Islet precursor cell (in vitro differentiated cells): ENCODE results near the gene MPP3.
A peak's percentile ranks its signal among the peaks of the same experiment; 100 is the strongest.
"Not testable (repeated sequence)": the region's sequence is repeated elsewhere in the genome, so short reads cannot be mapped to it uniquely, and the experiment has no call there.

Experiments used
- DNase-seq: peaks from one replicate; pipeline ENCODE4 v3.0.0-alpha.2; 2018

MPP3 gene, protein sequence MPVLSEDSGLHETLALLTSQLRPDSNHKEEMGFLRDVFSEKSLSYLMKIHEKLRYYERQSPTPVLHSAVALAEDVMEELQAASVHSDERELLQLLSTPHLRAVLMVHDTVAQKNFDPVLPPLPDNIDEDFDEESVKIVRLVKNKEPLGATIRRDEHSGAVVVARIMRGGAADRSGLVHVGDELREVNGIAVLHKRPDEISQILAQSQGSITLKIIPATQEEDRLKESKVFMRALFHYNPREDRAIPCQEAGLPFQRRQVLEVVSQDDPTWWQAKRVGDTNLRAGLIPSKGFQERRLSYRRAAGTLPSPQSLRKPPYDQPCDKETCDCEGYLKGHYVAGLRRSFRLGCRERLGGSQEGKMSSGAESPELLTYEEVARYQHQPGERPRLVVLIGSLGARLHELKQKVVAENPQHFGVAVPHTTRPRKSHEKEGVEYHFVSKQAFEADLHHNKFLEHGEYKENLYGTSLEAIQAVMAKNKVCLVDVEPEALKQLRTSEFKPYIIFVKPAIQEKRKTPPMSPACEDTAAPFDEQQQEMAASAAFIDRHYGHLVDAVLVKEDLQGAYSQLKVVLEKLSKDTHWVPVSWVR

DNA sequence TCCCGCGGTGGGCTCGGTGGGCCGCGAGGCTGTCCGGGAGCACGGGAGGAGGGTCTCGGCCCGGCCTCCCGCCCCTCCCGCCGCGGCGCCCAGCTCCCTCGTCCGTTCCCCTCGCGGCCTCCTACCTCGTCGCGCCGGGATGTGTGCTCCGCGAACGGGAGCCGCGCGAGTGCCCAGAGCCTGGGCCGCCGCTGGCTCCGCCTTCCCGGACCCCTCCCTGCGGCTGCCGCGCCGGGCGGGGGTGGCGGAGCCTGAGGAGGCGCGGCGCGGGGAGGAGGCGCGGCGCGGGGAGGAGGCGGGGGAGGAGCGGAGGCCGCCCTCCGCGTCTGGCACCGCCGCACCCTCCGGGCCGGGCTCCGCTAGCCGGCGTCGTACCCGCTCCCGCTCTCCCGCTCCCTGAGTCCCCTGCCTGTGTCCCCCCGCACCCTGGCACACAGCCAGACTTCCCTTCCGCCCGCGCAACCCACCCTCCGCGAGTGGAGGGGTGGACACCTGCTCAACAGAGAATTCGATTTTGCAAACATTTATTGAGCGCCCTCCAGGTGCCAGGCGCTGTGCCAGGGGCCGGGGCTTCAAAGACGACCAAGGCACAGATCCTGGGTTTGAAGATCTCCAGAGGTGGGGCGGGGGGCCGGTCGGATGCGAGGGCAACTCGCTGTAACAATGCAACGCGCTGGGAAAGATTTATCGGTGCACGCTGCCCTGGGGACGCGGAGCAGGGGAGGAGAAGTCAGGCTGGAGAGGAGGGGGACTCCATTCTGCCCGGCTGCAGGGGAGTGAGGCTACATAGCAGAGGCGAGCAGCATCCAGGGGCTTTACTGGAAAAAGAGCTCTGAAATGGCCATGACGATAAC, at the start of gene MPP3:
Gene MPP3 (minus strand): TSS at position 171 of the 854 bp plus-strand sequence. CDS start 1,240 bp downstream, outside the sequence.
- peak; percentile 79 for DNase-seq

DNA sequence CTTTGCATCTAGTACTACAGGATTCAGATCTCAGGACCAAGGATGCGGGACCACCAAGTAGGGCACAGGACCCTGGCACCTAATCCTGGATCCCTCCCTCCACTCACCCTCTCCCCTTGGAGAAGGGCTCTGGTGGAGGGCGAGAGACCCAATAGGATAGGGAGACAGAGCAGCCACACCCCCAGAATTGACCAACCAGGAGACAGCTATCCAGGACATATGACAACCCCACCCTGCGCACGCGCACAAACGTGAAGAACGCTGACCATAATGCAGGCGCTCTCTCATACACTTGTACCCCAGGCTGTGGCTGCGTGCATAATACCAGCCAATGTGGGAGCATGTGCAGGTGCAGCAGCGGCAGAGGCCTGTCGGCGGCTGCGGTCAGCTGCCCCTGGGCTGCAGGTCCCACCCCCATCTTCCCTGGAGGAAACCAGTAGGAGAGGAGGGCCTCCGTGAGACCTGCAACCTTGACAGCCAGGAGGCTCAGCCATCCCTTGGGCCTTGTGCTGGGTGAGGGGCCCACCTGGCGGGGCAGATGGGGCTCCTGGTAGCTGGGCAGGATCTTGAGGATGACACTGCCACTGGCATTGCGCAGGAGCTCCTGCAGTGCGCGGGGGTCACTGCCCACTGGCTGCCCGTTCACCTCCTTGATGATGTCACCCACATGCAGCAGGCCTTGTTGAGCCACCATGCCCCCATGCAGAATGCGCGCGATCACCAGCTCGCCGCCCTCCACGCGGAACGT, 49.0 kb upstream of the MPP3 start:
- DNase-seq = peak; percentile 52

DNA sequence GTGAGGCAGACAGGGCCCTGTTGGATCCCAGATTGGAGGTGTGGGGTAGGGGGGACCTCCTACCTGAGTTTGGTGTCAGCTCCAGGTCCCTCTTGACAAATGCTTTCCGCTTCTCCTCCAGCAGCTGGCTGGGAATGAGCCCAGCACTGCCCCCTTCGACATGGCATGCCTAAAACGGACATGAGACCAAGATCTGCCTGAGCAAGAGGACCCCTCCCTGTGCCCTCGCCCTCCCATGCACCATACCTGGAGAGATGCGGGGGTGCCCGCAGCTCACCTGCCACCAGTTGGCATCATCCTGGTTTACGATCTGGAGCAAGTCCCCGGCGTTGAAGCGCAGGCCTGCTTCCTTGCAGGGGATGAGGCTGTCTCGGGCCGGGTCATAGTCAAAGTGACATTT, 48.2 kb upstream of the MPP3 start:
- peak; percentile 51 for DNase-seq

DNA sequence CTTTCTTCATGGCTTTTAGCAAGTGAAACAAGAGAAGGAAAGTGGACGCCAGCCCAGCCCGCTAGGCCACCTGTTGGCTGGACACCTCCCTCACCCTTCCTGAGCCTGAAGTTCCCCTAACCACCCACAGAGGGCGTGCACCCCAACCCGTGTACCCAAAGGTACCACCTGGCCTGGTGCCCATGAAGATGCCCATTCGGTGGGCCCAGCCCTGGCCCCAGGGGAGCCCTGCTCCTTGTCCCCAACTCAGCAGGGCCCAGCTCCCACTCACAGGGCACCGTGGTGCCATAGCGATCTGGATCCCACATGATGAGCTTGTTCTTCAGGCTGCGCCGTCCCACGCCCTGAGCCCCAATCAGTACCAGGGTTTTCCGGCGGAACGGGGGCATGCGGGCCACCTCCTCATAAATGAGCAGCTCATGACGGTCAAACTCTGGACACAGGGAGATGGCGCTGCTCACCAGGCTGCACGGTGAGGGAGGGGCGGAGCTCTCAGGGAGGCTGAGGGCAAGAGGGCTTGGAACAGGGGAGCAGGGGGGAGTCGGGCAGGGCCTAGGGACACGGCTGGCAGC, 47.6 kb upstream of the MPP3 start:
- DNase-seq = peak; percentile 81

DNA sequence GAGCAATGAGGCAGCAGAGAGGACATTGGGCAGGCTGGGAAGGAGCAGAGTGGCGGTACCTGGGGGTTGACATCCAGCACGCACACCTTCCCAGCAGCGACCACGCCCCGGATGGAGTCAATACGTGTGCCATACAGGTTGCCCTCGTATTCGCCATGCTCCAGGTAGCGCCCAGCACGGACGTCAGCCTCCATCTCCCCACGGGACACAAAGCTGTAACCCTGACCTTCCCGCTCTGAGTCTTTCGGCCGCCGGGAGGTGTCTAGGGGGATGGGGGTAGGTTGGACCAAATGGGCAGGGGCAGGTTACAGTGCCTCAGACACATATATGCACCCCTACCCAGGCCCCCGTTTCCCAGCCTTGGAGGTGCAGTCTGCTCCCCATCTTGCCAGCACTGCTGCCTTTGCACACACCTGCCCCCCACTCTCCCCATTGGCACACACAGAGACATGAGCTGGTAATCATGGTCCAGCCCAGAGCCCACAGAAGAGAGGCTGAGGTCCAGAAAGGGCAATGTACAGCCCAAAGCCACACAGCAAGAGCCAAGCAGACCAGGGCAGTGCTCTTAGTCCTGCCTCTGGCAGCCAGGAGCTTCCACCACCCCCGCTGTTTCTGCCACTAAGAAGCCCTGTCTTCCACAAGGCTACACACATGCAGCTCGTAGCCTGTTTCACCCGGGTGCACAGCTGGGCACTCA, 46.9 kb upstream of the MPP3 start:
- peak; percentile 46 for DNase-seq

DNA sequence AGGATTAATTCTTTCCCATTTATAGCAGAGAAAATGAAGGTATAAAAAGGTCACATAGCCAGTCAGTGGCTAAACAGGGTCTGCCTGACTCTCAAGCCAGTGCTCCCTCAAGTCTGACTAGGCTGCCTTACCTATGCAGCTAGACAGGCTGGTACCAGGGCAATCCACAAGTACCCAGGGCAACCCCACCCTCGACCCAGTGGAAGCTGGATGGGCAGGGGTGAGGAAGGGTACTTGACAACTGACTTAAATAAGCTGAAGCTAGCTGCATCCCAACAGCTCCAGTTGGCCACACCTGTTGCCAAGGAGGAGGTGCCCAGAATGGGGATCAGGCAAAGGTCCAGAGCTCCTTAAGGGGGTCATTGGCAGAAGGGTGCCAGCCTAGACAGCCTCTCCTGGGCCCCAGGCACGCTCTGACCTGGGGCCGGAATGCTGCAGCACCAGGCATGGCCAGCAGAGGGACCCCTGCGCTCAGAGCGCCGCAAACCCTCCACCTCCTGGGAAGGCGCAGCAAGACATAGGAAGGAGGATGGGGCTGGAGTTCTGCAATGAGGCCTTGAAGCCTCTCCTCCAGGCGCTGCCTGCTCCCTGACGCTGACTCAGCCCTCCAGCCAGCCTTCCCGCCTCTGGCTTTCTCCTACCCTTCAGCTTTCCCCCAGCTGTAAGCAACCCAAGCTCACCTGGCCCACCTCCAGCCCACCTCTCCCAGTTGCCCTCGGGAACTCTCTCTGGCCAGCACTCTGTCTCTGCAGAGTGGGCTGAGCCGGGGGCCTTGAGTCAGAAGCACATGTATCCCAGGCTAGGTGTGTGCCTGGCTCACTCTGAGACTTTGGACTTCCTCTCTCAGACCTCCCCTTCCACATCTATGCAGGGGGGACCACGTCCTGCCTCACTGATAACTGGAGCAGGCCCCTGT, 45.6 kb upstream of the MPP3 start:
- DNase-seq = peak; percentile 97

DNA sequence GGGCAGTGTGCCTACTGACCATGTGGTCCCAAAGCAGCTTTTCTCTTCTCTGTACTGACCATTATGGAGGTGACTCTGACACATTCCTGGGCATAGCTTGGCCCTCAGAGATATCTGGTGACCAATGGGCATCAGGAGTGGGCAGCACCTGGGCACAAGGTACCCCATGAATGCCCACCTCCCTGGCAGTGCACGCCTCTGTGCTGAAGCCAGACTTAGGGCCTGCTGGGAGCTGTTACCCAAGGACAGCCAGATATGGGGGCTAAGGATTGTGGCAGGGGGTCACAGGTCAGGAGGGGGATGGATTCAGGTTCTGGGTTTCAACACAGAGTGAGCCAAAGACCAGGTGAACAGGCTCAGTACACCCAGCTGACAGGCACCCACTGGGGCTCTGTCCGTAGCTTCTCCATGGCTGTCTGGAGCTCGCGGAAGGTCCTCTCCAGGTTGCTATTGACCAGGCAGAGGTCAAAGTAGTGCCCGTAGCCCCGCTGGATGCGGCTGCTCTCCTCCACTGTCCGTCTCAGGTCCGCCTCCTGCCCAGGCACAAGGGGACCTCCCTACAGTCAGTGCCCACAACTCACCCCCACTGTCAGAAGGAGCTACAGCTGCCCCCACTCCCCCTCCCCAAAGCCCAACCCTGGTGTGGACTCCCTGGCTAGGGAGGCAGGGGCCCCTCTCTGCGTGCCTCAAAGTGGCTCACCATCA, 44.7 kb upstream of the MPP3 start:
- peak; percentile 51 for DNase-seq

DNA sequence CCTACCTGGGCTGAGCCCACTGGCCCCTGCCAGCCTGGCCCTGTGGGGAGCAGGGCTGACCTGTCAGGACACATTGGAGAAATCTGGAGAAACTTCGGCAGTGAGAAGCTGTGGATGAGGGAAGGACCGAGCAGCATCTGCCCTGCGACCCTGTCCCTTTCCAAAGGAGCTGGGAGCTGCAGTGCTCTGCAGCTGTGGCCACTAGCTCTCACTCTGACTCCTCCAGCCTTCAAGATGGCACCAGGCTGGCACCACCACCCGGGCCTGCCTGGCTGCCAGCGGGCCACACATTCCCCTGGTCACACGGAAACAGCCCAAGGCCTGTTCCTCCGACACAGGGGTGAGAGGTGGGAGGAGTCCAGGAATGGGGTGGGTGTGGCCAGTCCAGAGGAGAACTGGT, 44.1 kb upstream of the MPP3 start:
- DNase-seq = peak; percentile 50

DNA sequence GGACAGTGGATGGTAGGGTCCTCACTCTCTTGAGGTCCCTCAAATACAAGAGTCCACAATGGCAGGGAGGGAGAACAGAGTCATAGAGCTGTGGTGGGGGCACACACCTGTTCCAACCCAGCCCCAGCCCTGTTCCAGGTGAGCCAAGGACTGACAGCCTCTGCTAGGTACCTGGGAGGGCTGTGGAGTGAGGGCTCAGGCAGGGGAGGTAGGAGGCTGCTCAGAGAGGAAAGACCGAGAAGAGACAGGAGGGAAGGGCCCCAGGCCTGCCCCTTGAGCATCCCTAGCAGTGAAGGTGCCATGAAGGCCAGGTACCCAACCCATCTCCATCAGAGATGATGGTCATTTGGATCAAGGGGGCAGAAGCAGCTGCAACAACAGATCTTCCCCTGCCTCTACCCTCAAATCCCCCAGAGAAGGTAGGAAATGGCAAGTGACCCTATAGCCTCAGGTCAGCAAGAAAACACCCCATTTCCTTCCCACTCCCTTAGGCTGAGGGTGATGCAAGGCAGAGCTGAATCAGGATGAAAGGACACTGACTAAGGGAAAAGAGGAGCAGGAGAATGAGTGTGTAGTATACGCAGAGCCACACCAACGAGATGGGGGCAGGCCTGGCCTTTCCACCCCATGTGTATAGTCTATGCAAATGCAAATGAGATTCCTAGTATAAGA, 42.7 kb upstream of the MPP3 start:
- DNase-seq = peak; percentile 52

DNA sequence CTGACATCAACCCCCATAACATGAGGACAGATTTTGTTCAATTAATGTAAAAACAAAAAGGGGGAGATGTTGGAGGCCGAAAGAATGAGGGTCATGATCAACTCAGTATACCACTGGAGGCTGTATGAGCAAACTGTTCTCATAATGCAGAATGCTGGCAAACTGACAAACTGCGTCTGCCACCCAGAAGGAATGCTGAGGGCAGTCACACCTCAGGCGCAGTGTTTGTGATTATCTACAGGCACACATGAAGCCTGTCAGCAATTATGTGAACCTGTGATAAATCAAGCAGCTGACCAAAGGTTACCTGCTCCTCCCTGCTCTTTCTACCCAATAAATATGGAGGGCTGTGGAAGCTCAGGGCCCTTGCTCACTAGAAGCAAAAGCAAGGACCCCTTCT, 41.3 kb upstream of the MPP3 start:
- no peak for DNase-seq

DNA sequence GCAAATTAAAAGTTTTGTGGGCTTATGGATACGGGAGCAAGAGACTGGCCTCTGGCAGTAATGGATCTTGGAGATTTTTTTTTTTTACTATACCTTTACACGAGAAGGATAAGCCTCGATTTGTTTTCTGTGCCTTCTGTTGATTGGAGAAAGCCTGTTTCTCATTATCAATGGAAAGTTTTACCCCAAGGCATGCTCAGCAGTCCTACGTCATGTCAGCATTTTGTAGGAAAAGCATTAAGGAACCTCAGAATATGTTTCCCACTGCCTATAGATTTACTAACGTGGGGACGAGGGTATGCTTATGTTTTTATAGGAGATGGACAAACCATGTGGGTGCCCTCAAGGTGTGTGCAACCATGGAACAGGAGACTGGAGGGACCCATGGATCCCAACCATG, 40.9 kb upstream of the MPP3 start:
- no peak for DNase-seq

DNA sequence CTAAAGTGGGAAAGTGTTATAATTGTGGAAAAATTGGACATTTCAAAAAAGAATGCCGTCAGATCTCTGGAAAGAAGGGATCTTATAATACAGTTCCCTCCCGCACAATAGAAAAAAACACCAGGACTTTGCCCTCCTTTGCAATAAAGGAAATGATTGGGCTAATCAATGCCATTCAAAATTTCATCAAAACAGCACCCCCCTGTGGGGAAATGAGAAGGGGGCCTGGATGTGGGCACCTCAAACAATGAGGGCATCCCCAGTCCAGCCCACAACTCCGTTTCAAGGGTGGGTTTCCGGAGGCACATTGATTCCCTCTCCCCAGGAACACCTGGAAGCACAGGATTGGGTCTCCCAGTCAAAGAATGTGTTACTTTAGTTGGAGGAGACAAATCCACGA, 40.1 kb upstream of the MPP3 start:
- DNase-seq = no peak

DNA sequence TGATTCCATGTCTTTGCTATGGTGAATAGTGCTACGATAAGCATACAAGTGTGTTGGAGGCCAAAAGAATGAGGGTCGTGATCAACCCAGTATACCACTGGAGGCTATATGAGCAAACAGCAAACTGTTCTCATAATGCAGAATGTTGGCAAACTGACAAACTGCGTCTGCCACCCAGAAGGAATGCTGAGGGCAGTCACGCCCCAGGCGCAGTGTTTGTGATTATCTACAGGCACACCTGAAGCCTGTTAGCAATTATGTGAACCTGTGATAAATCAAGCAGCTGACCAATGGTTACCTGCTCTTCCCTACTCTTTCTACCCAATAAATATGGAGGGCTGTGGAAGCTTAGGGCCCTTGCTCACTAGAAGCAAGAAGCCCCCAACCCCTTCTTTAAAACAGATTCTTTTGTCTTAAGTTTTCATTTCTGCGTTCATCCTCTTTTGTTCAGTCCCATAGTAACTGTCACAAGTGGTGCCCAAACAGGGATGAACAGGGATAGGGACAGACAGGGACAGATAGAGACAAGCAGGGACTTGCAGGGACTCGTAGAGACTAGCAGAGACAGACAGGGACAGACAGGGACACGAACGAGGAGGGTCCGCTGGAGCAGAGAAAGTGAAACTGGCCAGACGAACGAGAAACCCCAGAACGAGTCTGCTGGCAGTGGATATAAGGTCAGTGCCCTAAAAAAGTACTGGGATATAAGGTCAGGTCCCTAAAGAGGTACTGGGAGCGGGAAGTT, 39.2 kb upstream of the MPP3 start:
- DNase-seq = no peak

DNA sequence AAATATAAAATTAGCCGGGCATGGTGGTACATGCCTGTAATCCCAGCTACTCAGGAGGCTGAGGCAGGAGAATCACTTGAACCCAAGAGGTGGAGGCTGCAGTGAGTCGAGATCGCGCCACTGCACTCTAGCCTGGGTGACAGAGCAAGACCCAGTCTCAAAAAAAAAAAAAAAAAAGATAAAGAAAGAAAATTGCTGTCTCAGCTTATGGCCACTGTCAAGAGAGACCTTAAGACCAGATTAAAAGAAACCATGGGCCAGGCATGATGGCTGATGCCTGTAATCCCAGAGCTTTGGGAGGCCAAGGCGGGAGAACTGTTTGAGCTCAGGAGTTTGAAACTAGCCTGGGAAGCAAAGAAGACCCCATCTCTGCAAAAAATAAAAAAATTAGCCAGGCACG, 36.1 kb upstream of the MPP3 start:
- DNase-seq = not testable (repeated sequence)

DNA sequence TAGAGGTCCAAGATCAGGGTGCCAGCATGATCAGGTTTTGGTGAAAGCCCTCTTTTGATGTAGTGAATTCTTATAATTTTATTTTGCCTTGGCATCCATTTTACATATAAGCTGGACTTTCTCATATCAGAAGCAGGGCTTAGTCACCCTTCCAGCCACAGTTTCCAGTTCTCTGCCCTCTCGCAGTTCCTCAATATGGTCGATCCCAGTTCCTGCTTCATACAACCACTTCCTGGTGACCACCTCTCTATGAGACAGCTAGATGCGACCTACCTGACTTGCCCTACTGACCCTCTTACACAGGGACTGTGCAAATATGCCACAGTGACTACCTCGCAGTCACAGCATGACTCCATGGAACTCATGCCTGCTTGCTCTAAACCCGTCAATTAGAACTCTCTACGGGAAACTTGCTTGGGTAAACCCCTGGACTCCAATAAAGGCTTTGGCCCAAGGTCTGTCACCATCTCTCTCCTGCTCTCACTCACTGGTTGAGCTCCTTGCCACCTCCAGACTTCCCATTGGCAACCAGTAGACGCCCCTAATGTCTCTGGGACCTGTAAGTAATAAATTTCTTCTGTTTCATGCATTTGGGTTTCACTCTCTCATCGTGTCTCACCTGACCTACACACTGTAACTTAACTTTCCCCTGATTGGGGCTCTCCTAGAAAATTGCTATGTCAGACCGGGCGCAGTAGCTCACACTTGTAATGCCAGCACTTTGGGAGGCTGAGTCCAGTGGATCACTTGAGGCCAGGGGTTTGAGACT, 35.5 kb upstream of the MPP3 start:
- no peak for DNase-seq

DNA sequence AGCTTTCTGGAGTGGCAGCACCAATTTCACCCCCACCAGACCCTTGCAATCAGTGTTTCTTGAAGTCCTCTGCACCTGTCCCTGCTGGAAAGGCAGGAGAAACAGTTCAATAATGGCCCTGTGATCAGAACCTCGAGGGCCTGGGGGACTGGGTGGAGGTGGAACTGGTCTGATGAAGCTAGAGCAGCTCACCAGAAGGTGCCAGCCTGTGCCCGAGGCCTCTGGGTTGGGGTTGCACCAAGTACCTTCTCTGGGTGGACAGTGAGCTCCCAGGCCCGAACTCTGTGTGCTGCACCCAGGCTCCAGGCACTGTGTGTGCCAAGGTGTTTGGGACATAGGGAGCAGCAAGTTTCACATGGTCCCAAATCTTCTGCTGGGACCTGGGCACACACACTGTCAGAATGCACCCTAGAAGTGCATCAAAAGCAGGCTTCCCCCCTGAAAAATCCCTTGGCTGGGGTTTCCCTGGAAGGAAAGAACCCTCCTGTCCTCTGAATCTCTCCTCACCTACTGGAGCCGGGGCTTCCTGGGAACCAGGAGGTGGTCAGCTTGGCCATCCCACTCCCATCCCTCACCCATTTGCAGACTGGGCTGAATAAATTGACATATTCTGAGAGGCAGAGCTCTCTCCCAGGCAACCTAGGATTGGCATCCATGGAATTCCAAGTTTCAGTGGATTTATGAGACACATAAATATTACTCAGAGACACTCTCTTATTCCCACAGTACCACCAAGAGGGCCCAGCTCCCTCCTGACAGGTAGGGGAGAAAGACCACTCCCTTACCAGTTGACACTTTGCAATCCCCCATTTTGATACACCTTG, 31.4 kb upstream of the MPP3 start:
- no peak for DNase-seq

DNA sequence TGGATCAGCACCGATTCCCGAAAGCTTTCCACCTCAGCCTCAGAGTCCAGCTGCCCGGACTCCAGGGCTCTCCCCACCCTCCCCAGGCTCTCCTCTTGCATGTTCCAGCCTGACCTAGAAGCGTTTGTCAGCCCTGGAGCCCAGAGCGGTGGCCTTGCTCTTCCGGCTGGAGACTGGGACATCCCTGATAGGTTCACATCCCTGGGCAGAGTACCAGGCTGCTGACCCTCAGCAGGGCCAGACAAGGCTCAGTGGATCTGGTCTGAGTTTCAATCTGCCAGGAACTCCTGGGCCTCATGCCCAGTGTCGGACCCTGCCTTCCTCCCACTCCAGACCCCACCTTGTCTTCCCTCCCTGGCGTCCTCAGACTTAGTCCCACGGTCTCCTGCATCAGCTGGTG, 29.0 kb upstream of the MPP3 start:
- no peak for DNase-seq
